ENCODE results near the gene TMEM42. TPM values are rescaled to one million over a fixed set of nuclear protein-coding genes. Genes with fewer than 3 reads are reported as not detected.

Gene TMEM42
- total and polyA plus RNA-seq, 2 of the 13 experiments (the other 11 are each of a cell fraction or from before 2014, with no cell fraction given): 5.5 to 24.5 TPM

GRCh38 chr3:44886561-44886960, 24.8 kb downstream of the TMEM42 start:
- TF ChIP-seq ARID5B (CRISPR knock-in tag; IDR thresholded peaks at IDR 0.05) (no peak), ZNF607 (CRISPR knock-in tag; IDR thresholded peaks at IDR 0.05; ENCODE audit: borderline replicate concordance) (no peak), FOSL2 (CRISPR knock-in tag; IDR thresholded peaks at IDR 0.05) (peak; percentile 62), PHF20 (CRISPR knock-in tag; IDR thresholded peaks at IDR 0.05) (no peak), NCOA1 (CRISPR knock-in tag; IDR thresholded peaks at IDR 0.05) (no peak), ZKSCAN1 (IDR thresholded peaks at IDR 0.05; ENCODE audit: low read length) (peak; percentile 92)
- no peak overlapping the region for H3K27ac ChIP-seq (ENCODE audit: extremely low read length, insufficient read depth, low read length)
- H3K36me3 ChIP-seq (replicated peaks in 1 of 2; ENCODE audit: control insufficient read depth in 1 of 2, insufficient read depth in 2 of 2, low read length in 2 of 2): no peaks in the 10 kb centered on the region
- H2AFZ ChIP-seq (ENCODE audit: low read length): no peak overlapping the region
- ATAC-seq (no peak; the same call in 2 of the 3 replicates), FAIRE-seq (no peak), DNase-seq (ENCODE audit: low spot score) (no peak)
- ChIA-PET CTCF (ENCODE audit: low intra/inter-chr PET ratio, low total read pairs) (no interaction called here), POLR2A (no interaction called here)
- in situ Hi-C loops (cut with HindIII; ENCODE audit: extremely low pct_ligation_motif_present, low pct_unique_long_range_greater_than_20kb): no loop called here
- H4K20me1 ChIP-seq (ENCODE audit: insufficient read depth, low read length): no peaks in the 10 kb centered on the region
- no peaks in the 10 kb centered on the region for H3K79me2 ChIP-seq (ENCODE audit: insufficient read depth, low read length)
- H3K9ac ChIP-seq (ENCODE audit: insufficient read depth, low read depth, low read length): no peak overlapping the region
- no peak overlapping the region for H3K4me3 ChIP-seq (replicated peaks in 1 of 3; ENCODE audit: insufficient read depth in 1 of 3, low read depth in 2 of 3, low read length in 3 of 3)
- H3K27me3 ChIP-seq (ENCODE audit: control insufficient read depth in 1 of 2, insufficient read depth in 2 of 2, low read length in 2 of 2): peaks cover 0 to 16% of the 10 kb centered on the region in 2 experiments; a peak in 1 of 5 replicates
- no peaks in the 10 kb centered on the region for H3K9me3 ChIP-seq (ENCODE audit: low read length)
- 10% methylated on average over 3 of the region's 3 CpGs for WGBS (ENCODE audit: low lambda C conversion rate)
- no peak overlapping the region for H3K4me2 ChIP-seq (ENCODE audit: low read depth, low read length)
- no TSS peak for BruUV-seq (replicated peaks)
- peaks cover 9% of the 10 kb centered on the region; the same call in 1 of the 2 replicates for H3K4me1 ChIP-seq (ENCODE audit: insufficient read depth, low read length)
- intact Hi-C loops (cut with micrococcal nuclease; ENCODE audit: unreplicated experiment): no loop called here
